Measurements from ENCODE around the gene PACSIN3.

GRCh38 chr11:47158242-47158641, 28.0 kb downstream of the PACSIN3 start:
- TF ChIP-seq CTCF (IDR thresholded peaks at IDR 0.05; ENCODE audit: control extremely low read depth in 1 of 3, insufficient read depth in 1 of 3, low read depth in 1 of 3, low read length in 3 of 3) (no peak), ZNF274 (IDR thresholded peaks at IDR 0.05; ENCODE audit: borderline replicate concordance, extremely low read depth, low read length) (no peak), GTF2F1 (IDR thresholded peaks at IDR 0.05; ENCODE audit: borderline replicate concordance, low read depth, low read length) (no peak), POLR2A (IDR thresholded peaks at IDR 0.05; ENCODE audit: control extremely low read depth in 1 of 2, low read depth in 2 of 2, low read length in 2 of 2) (no peak), TCF12 (IDR thresholded peaks at IDR 0.05; ENCODE audit: low read depth, low read length) (no peak), CREB1 (IDR thresholded peaks at IDR 0.05) (no peak), RAD21 (IDR thresholded peaks at IDR 0.05 in 1 of 2, conservative IDR thresholded peaks at IDR 0.05 in 1 of 2; ENCODE audit: low read depth in 2 of 2, low read length in 2 of 2) (no peak), CEBPB (IDR thresholded peaks at IDR 0.05; ENCODE audit: low read depth, low read length) (no peak), EZH2 (IDR thresholded peaks at IDR 0.05; ENCODE audit: low read depth, low read length, severe bottlenecking) (no peak), MAX (IDR thresholded peaks at IDR 0.05) (no peak), SRF (IDR thresholded peaks at IDR 0.05; ENCODE audit: low read depth, low read length) (no peak)
